Left renal pelvis (tissue), 4 donors: ENCODE measurements around the gene PARD3. TPM values are rescaled to one million over a fixed set of nuclear protein-coding genes. Genes with fewer than 3 reads are reported as not detected.
"Not testable (repeated sequence)": the region's sequence is repeated elsewhere in the genome, so short reads cannot be mapped to it uniquely, and the experiment has no call there.

Source experiments
- DNase-seq, 4 donors: peaks; one replicate each; pipeline ENCODE4 v3.0.0-alpha.2; 2013; ENCODE audit warnings: low read depth in 4 of 4, low spot score in 3 of 4
- polyA plus RNA-seq, 4 donors: library from polyadenylated mRNA; unstranded; fragments of 120-200 nt; gene quantifications; one replicate each; pipeline ENCODE4 v1.2.1, GENCODE V29; 2013; ENCODE audit not compliant: insufficient read length in 4 of 4

The PARD3 gene
- polyA plus RNA-seq, 4 donors, result 56.7 to 75.5 (median 69.4) TPM

- DNase-seq, result no peak
Observed at GRCh38 chr10:34658934-34659333, 156.2 kb downstream of the PARD3 start.

DNA sequence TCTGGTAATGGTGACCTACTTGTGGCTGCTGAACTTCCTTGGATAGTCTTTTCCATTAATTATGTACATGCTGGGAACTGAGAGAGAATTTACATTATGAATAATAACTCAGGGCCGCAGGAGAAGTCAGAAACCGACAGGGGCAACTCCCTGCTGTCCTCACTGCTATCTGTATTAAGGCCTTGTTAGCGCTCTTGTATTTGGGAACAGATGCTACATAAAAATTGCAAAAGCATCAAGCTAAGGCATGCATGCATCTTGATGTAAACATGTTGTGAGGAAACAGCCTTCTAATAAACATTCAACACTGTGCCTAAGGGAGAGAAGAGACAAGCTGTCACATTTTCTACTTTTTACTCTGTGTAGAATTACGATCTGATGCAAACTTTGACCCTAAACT lies 158.4 kb downstream of the PARD3 start:
- no peak for DNase-seq

DNA sequence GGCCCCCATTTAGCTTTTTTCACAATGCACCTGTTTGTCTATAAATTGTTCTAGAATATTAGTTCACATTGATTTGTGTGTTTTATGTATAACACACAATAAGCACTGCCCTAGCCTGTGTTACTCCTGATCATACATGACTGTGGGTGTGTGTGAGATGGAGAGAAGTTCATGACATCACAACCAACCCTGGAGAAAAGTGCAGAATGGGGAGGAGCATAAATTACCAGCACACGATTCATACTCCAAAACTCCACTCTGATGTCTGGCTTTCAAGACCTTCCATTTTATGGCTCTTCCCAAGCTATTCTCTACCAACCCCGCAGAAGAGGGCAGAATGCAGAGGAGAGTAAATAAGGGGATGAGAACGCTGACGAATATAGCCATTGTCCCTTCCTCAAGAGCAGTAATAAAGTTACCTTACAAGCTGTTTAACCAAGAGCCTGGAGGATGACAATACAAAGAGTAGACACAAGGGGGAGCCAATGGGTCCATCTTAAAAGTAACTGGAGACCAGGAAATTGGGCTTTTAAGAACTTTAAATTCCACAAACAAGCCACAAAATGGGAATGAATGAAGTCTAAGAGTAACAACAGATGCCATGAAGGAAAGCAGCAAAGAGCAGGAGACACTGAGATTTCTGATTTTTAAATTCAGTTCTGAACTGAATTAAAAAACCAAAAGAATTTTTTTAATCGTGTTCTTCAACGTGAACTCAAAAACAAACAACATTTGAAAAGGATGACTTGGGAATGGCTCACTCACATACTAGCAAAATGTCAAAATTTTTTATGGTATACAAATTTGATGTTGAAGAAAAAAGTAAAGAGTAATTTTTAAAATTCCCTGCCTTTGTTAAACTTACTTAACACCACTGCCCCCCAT lies 159.6 kb downstream of the PARD3 start:
- DNase-seq, result peak; percentile 60 to 70 (median 66)

DNA sequence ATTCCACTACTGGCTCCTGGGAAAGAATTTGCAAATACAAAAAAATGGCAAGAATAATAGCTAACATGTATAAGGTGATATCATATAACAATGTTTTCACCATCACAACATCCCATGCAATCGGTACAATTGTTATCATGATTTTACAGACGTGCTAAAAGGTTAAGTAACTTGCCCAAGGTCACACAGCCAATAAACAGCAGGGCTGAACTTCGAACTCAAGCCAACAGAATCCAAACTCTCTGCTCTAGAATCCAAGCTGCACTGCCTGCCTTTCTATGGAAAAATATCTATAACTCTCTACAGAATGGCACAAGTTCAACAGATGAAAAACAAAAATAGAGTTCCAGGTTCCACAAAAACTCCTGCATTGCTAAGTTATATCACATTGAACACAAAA lies 160.9 kb downstream of the PARD3 start:
- no peak for DNase-seq

DNA sequence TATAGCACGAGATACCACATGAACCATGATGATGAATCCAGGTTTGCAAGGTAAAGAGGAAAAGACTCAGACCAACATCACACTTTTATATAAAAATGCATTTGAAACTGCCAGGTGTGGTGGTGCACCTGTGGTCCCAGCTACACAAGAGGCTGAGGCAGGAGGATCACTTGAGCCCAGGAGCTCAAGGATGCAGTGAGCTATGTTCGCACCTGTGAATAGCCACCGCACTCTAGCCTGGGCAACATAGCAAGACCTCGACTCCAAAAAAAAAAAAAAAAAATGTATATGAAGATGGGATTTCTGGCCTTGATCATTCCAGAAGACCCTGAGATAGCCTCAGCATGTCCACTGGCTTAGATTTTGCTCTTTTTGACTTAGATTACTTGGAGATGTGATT lies 161.6 kb downstream of the PARD3 start:
- DNase-seq, result no peak

GRCh38 chr10:34651416-34652195 lies 163.5 kb downstream of the PARD3 start:
- no peak for DNase-seq

DNA sequence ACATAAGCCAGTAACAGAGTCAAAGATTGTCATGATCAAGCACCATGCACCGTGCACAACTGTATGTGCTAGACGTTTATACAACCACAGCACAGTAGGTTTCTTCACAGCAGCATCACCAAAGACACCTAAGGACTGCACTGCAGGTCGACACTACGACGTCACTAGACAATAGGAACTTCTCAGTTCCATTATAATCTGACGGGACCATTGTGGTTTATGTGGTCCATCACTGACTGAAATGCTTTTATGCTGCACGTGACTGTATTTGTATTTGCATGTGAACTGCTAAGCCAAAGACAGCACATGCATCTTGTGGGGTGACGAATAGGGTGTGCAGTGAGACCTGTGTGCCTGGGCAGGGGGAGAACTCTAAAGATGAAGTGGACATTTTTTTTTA lies 164.9 kb downstream of the PARD3 start:
- DNase-seq, result no peak

DNA sequence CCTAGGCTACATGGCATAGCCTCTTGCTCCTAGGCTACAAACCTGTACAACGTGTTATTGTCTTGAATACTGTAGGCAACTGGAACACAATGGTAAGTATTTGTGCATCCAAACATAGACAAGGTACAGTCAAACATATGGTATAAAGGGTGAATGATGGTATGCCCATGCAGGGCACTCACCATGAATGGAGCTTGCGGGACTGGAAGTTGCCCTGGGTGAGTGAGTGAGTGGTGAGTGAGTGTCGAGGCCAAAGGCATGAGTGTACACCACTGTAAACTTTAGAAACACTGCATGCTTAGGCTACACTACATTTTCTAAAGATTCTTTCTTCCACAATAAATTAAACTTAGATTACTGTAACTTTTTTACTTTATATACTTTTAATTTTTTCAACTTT lies 165.7 kb downstream of the PARD3 start:
- DNase-seq, result no peak

GRCh38 chr10:34648919-34649318 lies 166.2 kb downstream of the PARD3 start:
- DNase-seq, result no peak

- no peak for DNase-seq
Observed at GRCh38 chr10:34647875-34648865, 166.9 kb downstream of the PARD3 start.

- DNase-seq, result no peak
Observed at GRCh38 chr10:34647160-34647559, 167.9 kb downstream of the PARD3 start.

GRCh38 chr10:34646331-34646730 lies 168.8 kb downstream of the PARD3 start:
- no peak for DNase-seq

GRCh38 chr10:34644815-34645214 lies 170.3 kb downstream of the PARD3 start:
- DNase-seq, result not testable (repeated sequence)

- DNase-seq, result no peak
Observed at GRCh38 chr10:34644224-34644623, 170.9 kb downstream of the PARD3 start.

DNA sequence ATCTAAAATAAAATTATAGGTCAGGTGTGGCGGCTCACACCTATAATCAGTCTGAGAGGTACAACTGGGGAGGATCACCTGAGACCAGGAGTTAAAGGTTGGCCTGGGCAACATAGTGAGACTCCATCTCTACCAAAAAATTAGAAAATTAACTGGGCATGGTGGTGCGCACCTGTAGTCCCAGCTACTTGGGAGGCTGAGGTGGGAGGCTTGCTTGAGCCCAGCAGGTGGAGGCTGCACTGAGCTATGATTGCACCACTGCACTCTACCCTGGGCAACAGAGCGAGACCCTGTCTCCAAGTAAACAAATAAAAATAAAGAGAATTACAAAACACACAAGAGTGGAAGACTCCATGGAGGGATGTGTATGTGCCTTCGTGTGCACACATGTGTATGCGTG lies 171.5 kb downstream of the PARD3 start:
- DNase-seq, result no peak

DNA sequence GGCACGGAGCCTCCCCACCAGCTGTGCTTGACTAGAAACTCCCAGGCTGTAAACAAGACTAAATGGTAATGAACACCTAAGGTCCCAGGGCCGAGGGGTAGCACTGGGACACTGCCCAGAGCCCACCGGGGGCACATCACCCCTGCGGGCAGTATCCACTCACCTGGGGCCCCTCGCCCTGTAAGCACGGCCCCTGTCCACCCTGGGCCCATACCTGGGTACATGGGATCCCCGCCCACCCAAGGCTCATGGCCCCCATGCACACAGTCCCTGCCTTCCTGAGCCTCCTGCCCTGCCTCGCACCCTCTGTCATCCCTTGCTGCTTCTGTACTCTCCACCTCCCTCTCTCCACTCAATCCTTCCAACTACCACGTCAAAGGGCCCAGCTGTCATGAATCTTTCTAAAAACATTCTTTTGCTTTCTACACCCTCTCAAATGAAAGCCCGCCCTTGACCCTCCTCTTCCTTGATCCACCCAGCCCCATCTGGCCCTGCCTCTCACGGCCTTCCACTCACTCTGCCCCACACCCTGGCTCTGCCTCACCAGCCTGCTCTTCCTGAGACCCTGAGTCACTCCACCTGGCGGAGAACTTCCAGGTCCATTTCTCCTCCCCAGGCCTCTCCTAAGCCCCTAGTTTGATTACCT lies 173.1 kb downstream of the PARD3 start:
- DNase-seq, result no peak

GRCh38 chr10:34641147-34641912 lies 173.8 kb downstream of the PARD3 start:
- no peak for DNase-seq

DNA sequence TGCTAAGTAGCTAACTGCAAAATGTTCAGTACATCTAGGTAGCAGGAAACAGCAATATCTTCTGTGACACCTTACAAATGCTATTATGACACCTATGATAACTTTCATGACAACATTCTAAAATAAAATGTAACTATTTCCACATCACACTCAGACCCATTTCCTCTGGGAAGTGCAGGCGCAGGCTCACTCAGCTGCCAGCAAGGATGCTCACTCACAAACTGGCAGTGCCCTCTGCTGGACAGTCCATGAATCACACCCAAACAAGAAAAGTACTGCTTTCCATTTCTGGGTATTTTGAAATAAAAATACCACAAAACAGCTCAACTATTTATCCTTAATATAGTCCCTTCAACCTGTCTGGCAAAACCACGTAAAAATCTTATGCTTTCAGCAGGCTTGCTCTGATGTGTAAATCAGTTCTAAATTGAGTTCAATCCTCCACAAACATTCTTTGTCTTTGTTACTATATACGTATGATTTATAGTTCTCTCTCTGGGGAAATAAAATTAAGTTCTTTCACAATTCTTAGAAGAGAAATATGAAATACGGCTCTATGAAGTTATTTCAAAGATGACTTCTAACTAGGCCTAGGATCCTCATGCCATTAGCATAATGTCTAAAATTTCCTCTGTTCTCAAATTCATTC lies 176.6 kb downstream of the PARD3 start:
- peak; percentile 64 to 67 (median 64) for DNase-seq

DNA sequence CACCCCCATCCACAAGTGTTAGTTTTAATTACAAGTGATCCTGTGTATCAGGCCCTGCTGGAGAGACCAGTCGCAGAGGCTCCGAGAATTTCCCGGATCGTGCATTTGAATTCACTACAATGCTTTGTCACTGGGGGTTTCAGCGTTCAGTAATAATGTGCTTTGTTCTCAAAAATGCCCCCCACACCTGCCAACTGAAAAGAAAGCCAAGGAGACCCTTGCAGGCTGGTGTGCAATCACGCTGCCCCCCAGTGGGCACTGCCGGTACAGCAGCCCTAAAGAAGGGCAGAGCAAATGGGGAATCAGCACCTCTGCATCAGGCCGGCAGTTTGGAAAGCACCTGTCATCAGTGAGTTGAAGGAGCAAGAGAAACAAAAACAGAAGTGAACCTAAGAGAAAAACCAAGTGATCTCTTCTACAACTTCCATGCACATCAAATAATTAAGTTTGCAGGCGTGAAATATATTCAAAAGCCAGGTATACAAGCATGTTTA lies 177.6 kb downstream of the PARD3 start:
- peak in 2 of 4 donors; percentile 52 to 55 for DNase-seq
